CD4-positive, alpha-beta T cell (primary cell): ENCODE results near the gene CMTM5. TPM values are rescaled to one million over a fixed set of nuclear protein-coding genes. Genes with fewer than 3 reads are reported as not detected.

Source experiments
- ATAC-seq: fragments of 200-7000 bp; cut with Tn5 transposase; one replicate; pipeline ENCODE4 v1.10.0; 2022; ENCODE audit warnings: mild to moderate bottlenecking; ENCODE audit not compliant: poor library complexity
- CTCF ChIA-PET: fragments of 350-600 bp; sonication (Branson Sonifier 250); formaldehyde crosslinking; loops from one replicate; lab custom pipeline; 2021; ENCODE audit warnings: antibody characterized with exemption, inconsistent platforms; lab: Charles Lee
- POLR2A ChIA-PET: fragments of 350-600 bp; sonication (Branson Sonifier 250); formaldehyde crosslinking; loops from one replicate; lab custom pipeline; 2021; ENCODE audit warnings: antibody characterized with exemption, inconsistent platforms; lab: Charles Lee
- DNase-seq, 14 experiments: peaks; one replicate each; pipeline ENCODE4 v3.0.0-alpha.2; 2013 to 2020; ENCODE audit warnings: mixed read lengths in 2 of 14
- H3K27ac ChIP-seq, 2 donors: one replicate each; pipeline versions ENCODE4 v1.5.1 to v1.7.0; 2013; ENCODE audit warnings: low read length in 2 of 2, low read depth in 1 of 2, mild to moderate bottlenecking in 1 of 2
- H3K27me3 ChIP-seq, 2 experiments: 1 replicate in 1 of 2; 2 replicates in 1 of 2; pipeline versions ENCODE4 v1.6.1 to v1.7.0; 2013; ENCODE audit warnings: low read length in 2 of 2, control low read depth in 1 of 2, mild to moderate bottlenecking in 1 of 2, moderate library complexity in 1 of 2; ENCODE audit not compliant: insufficient read depth in 2 of 2, control insufficient read depth in 1 of 2
- H3K36me3 ChIP-seq: one replicate; pipeline ENCODE4 v1.6.1; 2013; ENCODE audit warnings: low read length, control low read depth; ENCODE audit not compliant: insufficient read depth
- H3K4me1 ChIP-seq: one replicate; pipeline ENCODE4 v1.6.1; 2013; ENCODE audit warnings: low read length, control low read depth; ENCODE audit not compliant: insufficient read depth
- H3K4me3 ChIP-seq: one replicate; pipeline ENCODE4 v1.5.1; 2013; ENCODE audit warnings: mild to moderate bottlenecking, low read length, moderate library complexity
- H3K9me3 ChIP-seq, 2 experiments: 1 replicate in 1 of 2; 2 replicates in 1 of 2; pipeline versions ENCODE4 v1.6.1 to v1.7.0; 2013; ENCODE audit warnings: low read length in 2 of 2, mild to moderate bottlenecking in 2 of 2, control low read depth in 1 of 2, moderate library complexity in 1 of 2; ENCODE audit not compliant: control insufficient read depth in 1 of 2, insufficient read depth in 1 of 2
- H3K27ac Mint-ChIP-seq: one replicate; pipeline ENCODE4 v1.8.0; 2020; ENCODE audit warnings: mixed read lengths
- H3K27me3 Mint-ChIP-seq: one replicate; pipeline ENCODE4 v1.8.0; 2021; ENCODE audit warnings: mixed read lengths
- H3K36me3 Mint-ChIP-seq: one replicate; pipeline ENCODE4 v1.8.0; 2021; ENCODE audit warnings: low read depth, mixed read lengths
- H3K4me1 Mint-ChIP-seq: one replicate; pipeline ENCODE4 v1.8.0; 2021; ENCODE audit warnings: low read depth, mixed read lengths
- H3K4me3 Mint-ChIP-seq: one replicate; pipeline ENCODE4 v1.8.0; 2020; ENCODE audit warnings: mild to moderate bottlenecking, mixed read lengths
- H3K9me3 Mint-ChIP-seq: one replicate; pipeline ENCODE4 v1.8.0; 2020; ENCODE audit warnings: mixed read lengths
- intact Hi-C, 2 experiments: fragments of 100-400 bp; cut with DNase I in 1 of 2; cut with micrococcal nuclease in 1 of 2; formaldehyde crosslinking; loops; one replicate each; pipeline versions ENCODE4 v1.15.1 to v1.9.0; 2023 to 2025; cut with DNase I, micrococcal nuclease
- total RNA-seq, 174 experiments: library from RNA in 2 of 174; stranded (reverse) in 2 of 174; gene quantifications; one replicate each; pipeline ENCODE4 v1.2.3 and lab custom pipeline; 2021 to 2026
- TF ChIP-seq, protein P1 (sequence below): fragments of 200-600 bp; IDR thresholded peaks from one replicate; pipeline ENCODE4 v1.8.0; 2022; ENCODE audit warnings: antibody characterized with exemption, mild to moderate bottlenecking

Gene CMTM5
- total RNA-seq, 2 experiments from 2014 or later, result not detected

DNA sequence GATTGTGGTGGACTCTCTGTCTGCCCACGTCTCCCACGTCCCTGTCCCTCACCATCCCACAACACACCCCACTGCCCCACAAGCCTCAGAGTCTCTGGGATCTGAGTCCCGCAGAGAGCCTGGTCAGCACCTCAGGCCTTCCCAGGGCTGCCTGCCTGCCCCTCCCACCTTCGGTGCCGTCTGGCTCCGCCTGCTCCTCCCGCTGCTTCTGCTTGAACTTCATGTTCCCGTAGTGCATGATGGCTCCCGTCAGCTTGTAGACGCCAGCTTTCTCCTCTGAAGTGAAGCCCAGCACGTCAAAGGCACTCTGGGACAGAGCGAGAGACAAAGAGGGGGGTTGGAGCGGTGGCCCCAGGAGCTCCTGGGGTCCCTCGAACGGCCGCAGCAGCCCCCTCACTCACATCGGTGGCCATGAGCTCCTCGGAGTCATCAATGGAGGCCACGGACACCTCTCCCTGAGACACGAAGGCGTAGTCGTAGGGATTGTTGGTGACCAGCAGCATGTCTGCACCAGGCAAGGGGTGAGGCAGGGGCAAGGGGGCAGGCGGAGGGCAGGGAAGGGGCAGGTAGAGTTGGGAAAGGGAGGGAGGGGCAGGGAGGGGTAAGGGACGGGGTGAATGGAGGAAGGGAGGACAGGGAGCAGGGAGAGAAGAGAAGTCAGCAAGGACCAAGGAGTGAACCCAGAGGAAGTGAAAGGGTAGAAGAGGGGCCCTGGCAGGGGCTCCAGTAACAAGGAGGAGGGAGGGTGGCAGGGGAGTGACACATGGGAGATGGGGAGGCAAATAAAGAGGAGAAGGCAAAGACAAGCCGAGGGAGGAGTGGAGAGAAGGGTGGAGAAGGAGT, 25.7 kb downstream of the CMTM5 start:
- POLR2A ChIA-PET, result no interaction called here
- TF ChIP-seq, protein P1, sequence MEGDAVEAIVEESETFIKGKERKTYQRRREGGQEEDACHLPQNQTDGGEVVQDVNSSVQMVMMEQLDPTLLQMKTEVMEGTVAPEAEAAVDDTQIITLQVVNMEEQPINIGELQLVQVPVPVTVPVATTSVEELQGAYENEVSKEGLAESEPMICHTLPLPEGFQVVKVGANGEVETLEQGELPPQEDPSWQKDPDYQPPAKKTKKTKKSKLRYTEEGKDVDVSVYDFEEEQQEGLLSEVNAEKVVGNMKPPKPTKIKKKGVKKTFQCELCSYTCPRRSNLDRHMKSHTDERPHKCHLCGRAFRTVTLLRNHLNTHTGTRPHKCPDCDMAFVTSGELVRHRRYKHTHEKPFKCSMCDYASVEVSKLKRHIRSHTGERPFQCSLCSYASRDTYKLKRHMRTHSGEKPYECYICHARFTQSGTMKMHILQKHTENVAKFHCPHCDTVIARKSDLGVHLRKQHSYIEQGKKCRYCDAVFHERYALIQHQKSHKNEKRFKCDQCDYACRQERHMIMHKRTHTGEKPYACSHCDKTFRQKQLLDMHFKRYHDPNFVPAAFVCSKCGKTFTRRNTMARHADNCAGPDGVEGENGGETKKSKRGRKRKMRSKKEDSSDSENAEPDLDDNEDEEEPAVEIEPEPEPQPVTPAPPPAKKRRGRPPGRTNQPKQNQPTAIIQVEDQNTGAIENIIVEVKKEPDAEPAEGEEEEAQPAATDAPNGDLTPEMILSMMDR, result no peak
- H3K4me3 Mint-ChIP-seq, result no peak overlapping the region
- H3K27me3 ChIP-seq, result peaks cover 0 to under 1% of the 10 kb centered on the region in 2 experiments
- CTCF ChIA-PET, result no interaction called here
- no peak overlapping the region for H3K27ac ChIP-seq
- H3K36me3 ChIP-seq, result no peaks in the 10 kb centered on the region
- H3K4me1 ChIP-seq, result no peaks in the 10 kb centered on the region
- intact Hi-C loops, result no loop called here
- no peak overlapping the region for H3K27ac Mint-ChIP-seq
- ATAC-seq (no peak), DNase-seq (no peak)
- no peaks in the 10 kb centered on the region for H3K36me3 Mint-ChIP-seq
- H3K27me3 Mint-ChIP-seq, result peaks cover 23% of the 10 kb centered on the region
- H3K9me3 ChIP-seq, result no peaks in the 10 kb centered on the region
- H3K4me3 ChIP-seq, result no peak overlapping the region
- H3K4me1 Mint-ChIP-seq, result no peaks in the 10 kb centered on the region
- H3K9me3 Mint-ChIP-seq, result no peaks in the 10 kb centered on the region

DNA sequence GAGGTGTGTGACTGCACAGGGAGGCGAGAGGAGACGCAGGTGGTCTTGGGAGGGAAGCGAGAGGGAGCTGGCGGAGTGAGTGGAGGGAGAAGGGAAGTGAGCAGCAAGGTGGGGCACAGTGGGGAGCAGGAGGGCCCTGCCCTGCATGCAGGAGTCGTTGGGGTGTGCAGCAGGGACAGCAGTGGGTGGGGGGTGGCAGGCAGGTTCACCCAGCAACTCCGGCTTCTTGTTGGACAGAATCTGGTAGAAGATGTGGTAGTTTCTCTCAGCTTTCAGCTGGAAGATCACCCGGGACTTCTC, 26.2 kb downstream of the CMTM5 start:
- no peak overlapping the region for H3K27ac Mint-ChIP-seq
- intact Hi-C loops, result no loop called here
- no peaks in the 10 kb centered on the region for H3K4me1 Mint-ChIP-seq
- no peaks in the 10 kb centered on the region for H3K36me3 Mint-ChIP-seq
- Histone ChIP-seq H3K4me3 (no peak overlapping the region), H3K27ac (no peak overlapping the region), H3K27me3 (no peaks in the 10 kb centered on the region), H3K9me3 (no peaks in the 10 kb centered on the region), H3K4me1 (no peaks in the 10 kb centered on the region), H3K36me3 (no peaks in the 10 kb centered on the region)
- no peak overlapping the region for H3K4me3 Mint-ChIP-seq
- ChIA-PET POLR2A (no interaction called here), CTCF (no interaction called here)
- no peaks in the 10 kb centered on the region for H3K9me3 Mint-ChIP-seq
- DNase-seq, result no peak
- H3K27me3 Mint-ChIP-seq, result peaks cover 27% of the 10 kb centered on the region
- TF ChIP-seq, protein P1, result no peak
- ATAC-seq, result no peak

DNA sequence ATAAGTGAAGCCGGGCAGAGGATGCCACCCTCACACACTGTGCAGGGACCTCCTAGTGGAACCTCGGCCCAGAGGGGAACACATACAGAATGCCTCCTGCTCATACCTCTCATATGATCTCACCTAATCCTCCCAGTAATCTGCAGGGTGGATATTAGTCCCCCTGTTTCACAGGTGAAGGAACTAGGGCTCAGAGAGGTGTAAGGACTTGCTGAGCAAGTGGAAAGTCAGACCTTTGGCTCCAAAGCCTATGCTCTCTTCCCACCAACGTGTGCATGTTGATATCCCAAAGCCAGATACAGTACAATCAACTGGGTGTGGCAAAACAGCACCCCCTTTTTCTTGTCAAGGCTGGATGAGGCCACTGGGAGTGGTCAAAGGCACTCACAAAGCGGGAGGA, 27.1 kb downstream of the CMTM5 start:
- Histone ChIP-seq H3K27me3 (no peaks in the 10 kb centered on the region), H3K36me3 (no peaks in the 10 kb centered on the region), H3K9me3 (no peaks in the 10 kb centered on the region), H3K4me1 (no peaks in the 10 kb centered on the region), H3K27ac (no peak overlapping the region), H3K4me3 (no peak overlapping the region)
- POLR2A ChIA-PET, result no interaction called here
- H3K9me3 Mint-ChIP-seq, result no peaks in the 10 kb centered on the region
- no peak for DNase-seq
- no peak overlapping the region for H3K4me3 Mint-ChIP-seq
- ATAC-seq, result no peak
- no peaks in the 10 kb centered on the region for H3K36me3 Mint-ChIP-seq
- H3K4me1 Mint-ChIP-seq, result no peaks in the 10 kb centered on the region
- CTCF ChIA-PET, result no interaction called here
- TF ChIP-seq, protein P1, result no peak
- intact Hi-C loops, result no loop called here
- H3K27ac Mint-ChIP-seq, result no peak overlapping the region
- peaks cover 27% of the 10 kb centered on the region for H3K27me3 Mint-ChIP-seq
